Suppressor macrophage treated with lipopolysaccharide for 4 hours (primary cell): ENCODE results near the gene MORN3.
"Not testable (repeated sequence)": the region's sequence is repeated elsewhere in the genome, so short reads cannot be mapped to it uniquely, and the experiment has no call there.

Experiments used
- DNase-seq: peaks from one replicate; pipeline ENCODE4 v3.0.0-alpha.2; 2020

The MORN3 gene

GRCh38 chr12:121669521-121669900, at the start of gene MORN3:
Gene MORN3, minus strand, starts transcription at chr12:121669654. Its CDS starts 171 bp downstream, at chr12:121669483.
- no peak for DNase-seq

GRCh38 chr12:121718653-121719239, 49.3 kb upstream of the MORN3 start:
- no peak for DNase-seq

GRCh38 chr12:121717041-121717699, 47.7 kb upstream of the MORN3 start:
- no peak for DNase-seq

GRCh38 chr12:121715862-121716435, 46.5 kb upstream of the MORN3 start:
- DNase-seq: no peak

GRCh38 chr12:121715055-121715454, 45.6 kb upstream of the MORN3 start:
- not testable (repeated sequence) for DNase-seq

GRCh38 chr12:121713793-121714192, 44.3 kb upstream of the MORN3 start:
- DNase-seq: peak; percentile 8

GRCh38 chr12:121713257-121713777, 43.9 kb upstream of the MORN3 start:
- no peak for DNase-seq

- DNase-seq: peak; percentile 93
Observed at GRCh38 chr12:121712461-121713256, 43.2 kb upstream of the MORN3 start, which contains the start of gene TMEM120B. Gene TMEM120B, plus strand, starts transcription at chr12:121712752. Its CDS starts 144 bp downstream, at chr12:121712896.

- peak; percentile 43 for DNase-seq
Observed at GRCh38 chr12:121712190-121712460, 42.7 kb upstream of the MORN3 start.

GRCh38 chr12:121711361-121712189, 42.1 kb upstream of the MORN3 start:
- no peak for DNase-seq

- no peak for DNase-seq
Observed at GRCh38 chr12:121709478-121709961, 40.1 kb upstream of the MORN3 start.

- not testable (repeated sequence) for DNase-seq
Observed at GRCh38 chr12:121709064-121709424, 39.6 kb upstream of the MORN3 start.

GRCh38 chr12:121708313-121709063, 39.0 kb upstream of the MORN3 start:
- no peak for DNase-seq

GRCh38 chr12:121705514-121705913, 36.1 kb upstream of the MORN3 start:
- DNase-seq: no peak

GRCh38 chr12:121702944-121703343, 33.5 kb upstream of the MORN3 start:
- no peak for DNase-seq

- no peak for DNase-seq
Observed at GRCh38 chr12:121701667-121702277, 32.3 kb upstream of the MORN3 start.

- DNase-seq: not testable (repeated sequence)
Observed at GRCh38 chr12:121697861-121698260, 28.4 kb upstream of the MORN3 start.

- DNase-seq: peak; percentile 75
Observed at GRCh38 chr12:121697093-121697698, 27.7 kb upstream of the MORN3 start.

- DNase-seq: no peak
Observed at GRCh38 chr12:121693155-121693687, 23.8 kb upstream of the MORN3 start.

- DNase-seq: not testable (repeated sequence)
Observed at GRCh38 chr12:121692744-121693143, 23.3 kb upstream of the MORN3 start.
